Measurements from ENCODE around the gene FANCL. TPM values are rescaled to one million over a fixed set of nuclear protein-coding genes. Genes with fewer than 3 reads are reported as not detected.
"Not testable (repeated sequence)": the region's sequence is repeated elsewhere in the genome, so short reads cannot be mapped to it uniquely, and the experiment has no call there.

The FANCL gene
- total RNA-seq, 1 donor from 2014 or later = 24.0 TPM

DNA sequence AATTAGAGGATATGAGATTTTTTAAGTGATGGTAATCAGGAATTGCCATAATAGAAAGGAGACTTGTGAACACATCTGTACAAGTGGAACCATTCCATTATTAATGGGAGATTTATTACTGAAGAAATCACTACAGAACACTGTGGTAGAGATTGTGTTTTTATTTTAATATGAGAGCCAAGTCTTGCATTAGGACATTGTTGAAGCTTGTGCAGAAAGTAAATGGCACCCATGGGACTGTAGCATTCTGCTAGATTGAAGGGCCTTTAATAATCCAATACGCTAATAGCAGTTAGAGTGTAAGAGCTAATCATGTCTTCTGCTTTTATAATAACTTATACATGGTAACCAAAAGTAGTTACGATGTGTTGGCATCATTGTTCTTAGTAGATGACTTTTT lies 110.9 kb downstream of the FANCL start:
- Mint-ChIP-seq H3K27me3 (ENCODE audit: low read depth) (no peaks in the 10 kb centered on the region), H3K4me3 (ENCODE audit: low read depth) (no peak overlapping the region), H3K36me3 (ENCODE audit: low read depth) (no peaks in the 10 kb centered on the region), H3K27ac (no peak overlapping the region), H3K4me1 (ENCODE audit: low read depth) (no peaks in the 10 kb centered on the region), H3K9me3 (no peaks in the 10 kb centered on the region)
- intact Hi-C loops (cut with micrococcal nuclease) = no loop called here
- no peak for DNase-seq (ENCODE audit: low spot score)

- no peak overlapping the region for H3K4me3 Mint-ChIP-seq (ENCODE audit: low read depth)
- DNase-seq (ENCODE audit: low spot score) = no peak
- intact Hi-C loops (cut with micrococcal nuclease) = no loop called here
- H3K27ac Mint-ChIP-seq = no peak overlapping the region
- no peaks in the 10 kb centered on the region for H3K4me1 Mint-ChIP-seq (ENCODE audit: low read depth)
- H3K9me3 Mint-ChIP-seq = no peaks in the 10 kb centered on the region
- no peaks in the 10 kb centered on the region for H3K27me3 Mint-ChIP-seq (ENCODE audit: low read depth)
- H3K36me3 Mint-ChIP-seq (ENCODE audit: low read depth) = peaks cover 4% of the 10 kb centered on the region
Measured at GRCh38 chr2:58127111-58127510, 114.0 kb downstream of the FANCL start.

GRCh38 chr2:58122540-58122939 lies 118.6 kb downstream of the FANCL start:
- peaks cover 10% of the 10 kb centered on the region for H3K36me3 Mint-ChIP-seq (ENCODE audit: low read depth)
- H3K4me3 Mint-ChIP-seq (ENCODE audit: low read depth) = no peak overlapping the region
- H3K9me3 Mint-ChIP-seq = no peaks in the 10 kb centered on the region
- H3K4me1 Mint-ChIP-seq (ENCODE audit: low read depth) = peaks cover 4% of the 10 kb centered on the region
- DNase-seq (ENCODE audit: low spot score) = no peak
- no peak overlapping the region for H3K27ac Mint-ChIP-seq
- no peaks in the 10 kb centered on the region for H3K27me3 Mint-ChIP-seq (ENCODE audit: low read depth)
- intact Hi-C loops (cut with micrococcal nuclease) = no loop called here

GRCh38 chr2:58122040-58122439 lies 119.1 kb downstream of the FANCL start:
- Mint-ChIP-seq H3K27ac (no peak overlapping the region), H3K36me3 (ENCODE audit: low read depth) (peaks cover 10% of the 10 kb centered on the region), H3K4me3 (ENCODE audit: low read depth) (no peak overlapping the region), H3K27me3 (ENCODE audit: low read depth) (no peaks in the 10 kb centered on the region), H3K9me3 (no peaks in the 10 kb centered on the region), H3K4me1 (ENCODE audit: low read depth) (peaks cover 4% of the 10 kb centered on the region)
- intact Hi-C loops (cut with micrococcal nuclease) = no loop called here
- no peak for DNase-seq (ENCODE audit: low spot score)

GRCh38 chr2:58120626-58121229 lies 120.4 kb downstream of the FANCL start:
- no peak overlapping the region for H3K4me3 Mint-ChIP-seq (ENCODE audit: low read depth)
- no peaks in the 10 kb centered on the region for H3K27me3 Mint-ChIP-seq (ENCODE audit: low read depth)
- peaks cover 10% of the 10 kb centered on the region for H3K36me3 Mint-ChIP-seq (ENCODE audit: low read depth)
- H3K9me3 Mint-ChIP-seq = no peaks in the 10 kb centered on the region
- peaks cover 4% of the 10 kb centered on the region for H3K4me1 Mint-ChIP-seq (ENCODE audit: low read depth)
- no peak for DNase-seq (ENCODE audit: low spot score)
- intact Hi-C loops (cut with micrococcal nuclease) = no loop called here
- no peak overlapping the region for H3K27ac Mint-ChIP-seq

DNA sequence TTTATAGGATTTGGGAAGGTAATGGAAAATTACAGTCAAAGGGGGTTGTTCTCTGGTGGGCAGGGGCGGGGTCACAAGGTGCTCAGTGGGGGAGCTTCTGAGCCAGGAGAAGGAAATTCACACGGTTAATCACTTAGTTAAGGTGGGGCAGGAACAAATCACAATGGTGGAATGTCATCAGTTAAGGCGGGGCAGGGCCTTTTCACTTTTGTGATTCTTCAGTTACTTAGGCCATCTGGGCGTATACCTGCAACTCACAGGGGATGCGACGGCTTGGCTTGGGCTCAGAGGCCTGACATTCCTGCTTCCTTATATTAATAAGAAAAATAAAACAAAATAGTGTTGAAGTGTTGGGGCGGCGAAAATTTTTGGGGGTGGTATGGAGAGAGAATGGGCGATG lies 127.6 kb downstream of the FANCL start:
- DNase-seq (ENCODE audit: low spot score); H3K4me3 Mint-ChIP-seq (ENCODE audit: low read depth); intact Hi-C loops (cut with micrococcal nuclease); H3K27ac Mint-ChIP-seq; H3K36me3 Mint-ChIP-seq (ENCODE audit: low read depth); H3K27me3 Mint-ChIP-seq (ENCODE audit: low read depth); H3K4me1 Mint-ChIP-seq (ENCODE audit: low read depth); H3K9me3 Mint-ChIP-seq: not testable (repeated sequence)

- H3K4me1 Mint-ChIP-seq (ENCODE audit: low read depth) = peaks cover 11% of the 10 kb centered on the region
- intact Hi-C loops (cut with micrococcal nuclease) = no loop called here
- H3K27ac Mint-ChIP-seq = no peak overlapping the region
- no peaks in the 10 kb centered on the region for H3K9me3 Mint-ChIP-seq
- no peaks in the 10 kb centered on the region for H3K27me3 Mint-ChIP-seq (ENCODE audit: low read depth)
- no peak for DNase-seq (ENCODE audit: low spot score)
- no peaks in the 10 kb centered on the region for H3K36me3 Mint-ChIP-seq (ENCODE audit: low read depth)
- no peak overlapping the region for H3K4me3 Mint-ChIP-seq (ENCODE audit: low read depth)
Measured at GRCh38 chr2:58110765-58111164, 130.4 kb downstream of the FANCL start.

GRCh38 chr2:58109481-58109880 lies 131.6 kb downstream of the FANCL start:
- Mint-ChIP-seq H3K4me1 (ENCODE audit: low read depth) (peaks cover 11% of the 10 kb centered on the region), H3K27ac (no peak overlapping the region), H3K36me3 (ENCODE audit: low read depth) (no peaks in the 10 kb centered on the region), H3K27me3 (ENCODE audit: low read depth) (no peaks in the 10 kb centered on the region), H3K4me3 (ENCODE audit: low read depth) (no peak overlapping the region), H3K9me3 (no peaks in the 10 kb centered on the region)
- intact Hi-C loops (cut with micrococcal nuclease) = no loop called here
- no peak for DNase-seq (ENCODE audit: low spot score)

Other genes starting within 250 kb of the FANCL start
- 20.5 and 22.4 TPM in 2 replicates for gene VRK2, start 194.5 kb downstream of the FANCL start, total RNA-seq